SK-MEL-5 (cell line): ENCODE measurements around the gene KLF2. TPM values are rescaled to one million over a fixed set of nuclear protein-coding genes. Genes with fewer than 3 reads are reported as not detected.
"Not testable (repeated sequence)": the region's sequence is repeated elsewhere in the genome, so short reads cannot be mapped to it uniquely, and the experiment has no call there.

ENCODE experiments used
- DNase-seq: peaks from one replicate; pipeline ENCODE4 v3.0.0-alpha.2; 2016; ENCODE audit warnings: low read depth, low spot score
- in situ Hi-C: cut with HindIII; loops from 2 replicates; pipeline ENCODE4 v1.10.0; 2016; ENCODE audit warnings: low sequenced_read_pairs, high pct_unique_total_duplicates, low pct_unique_long_range_greater_than_20kb
- total RNA-seq: library from RNA; depleted of rRNA; stranded (reverse); fragments of >200 nt; shearing (Covaris generic); gene quantifications from 2 replicates; pipeline ENCODE4 v1.2.3, GENCODE V29; 2014

KLF2 gene
- total RNA-seq, 1 experiment from 2014 or later, result 2.5 TPM

DNA sequence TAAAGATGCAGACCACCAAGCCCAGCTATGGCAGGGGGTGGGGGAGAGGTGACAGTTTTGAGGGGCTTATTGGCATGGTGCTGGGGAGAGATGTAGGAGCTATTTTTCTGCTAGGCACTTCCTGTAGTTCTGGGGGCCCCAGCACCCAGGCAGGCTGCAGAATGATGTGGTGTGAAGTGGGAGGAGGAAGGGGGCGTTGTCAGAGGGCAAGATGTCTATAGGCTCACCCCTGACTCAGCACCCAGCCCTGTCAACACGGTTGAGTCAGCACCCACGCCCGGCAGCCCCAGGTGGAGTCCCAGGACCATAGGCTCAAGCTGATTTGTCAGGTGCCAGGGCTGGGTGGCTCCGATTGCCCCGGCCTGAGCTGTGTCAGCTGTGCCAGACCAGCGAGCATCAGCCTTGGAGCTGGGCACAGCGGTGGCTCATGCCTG, 5.8 kb downstream of the KLF2 start:
- in situ Hi-C loops, result no loop called here
- no peak for DNase-seq

DNA sequence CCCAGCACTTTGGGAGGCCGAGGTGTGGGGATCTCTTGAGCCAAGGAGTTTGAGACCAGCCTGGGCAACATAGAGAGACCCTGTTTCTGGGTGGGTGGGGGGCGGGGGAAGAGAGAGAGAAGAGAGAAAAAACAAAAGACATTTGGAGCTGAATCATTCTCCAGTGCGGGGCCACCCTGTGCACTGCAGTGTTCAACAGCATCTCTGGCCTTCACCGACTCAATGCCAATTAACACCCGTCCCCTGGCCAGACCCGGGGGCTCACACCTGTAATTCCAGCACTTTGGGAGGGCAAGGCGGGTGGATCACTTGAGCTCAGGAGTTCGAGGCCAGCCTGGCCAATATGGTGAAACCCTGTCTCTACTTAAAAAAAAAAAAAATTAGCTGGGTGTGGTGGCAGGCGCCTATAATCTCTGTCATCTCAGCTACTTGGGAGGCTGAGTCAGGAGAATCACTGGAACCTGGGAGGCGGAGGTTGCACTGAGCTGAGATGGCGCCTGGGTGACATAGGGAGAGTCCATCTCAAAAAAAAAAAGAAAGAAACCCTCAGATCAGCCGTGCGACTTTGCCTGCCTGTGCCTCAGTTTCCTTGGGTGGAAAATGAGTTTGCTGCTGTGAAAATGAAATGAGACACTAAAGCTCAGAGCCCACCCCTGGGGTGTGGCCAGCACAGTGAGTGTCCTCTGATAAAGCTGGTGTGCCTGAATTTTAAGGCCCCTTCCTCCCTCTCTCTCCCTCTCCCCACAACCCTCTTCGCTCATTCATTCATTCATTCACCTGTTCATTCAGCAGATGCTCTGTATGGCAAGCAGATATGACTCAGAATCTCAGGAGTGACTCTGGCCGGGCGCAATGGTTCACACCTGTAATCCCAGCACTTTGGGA, 6.4 kb downstream of the KLF2 start:
- DNase-seq, result no peak
- in situ Hi-C loops, result no loop called here

DNA sequence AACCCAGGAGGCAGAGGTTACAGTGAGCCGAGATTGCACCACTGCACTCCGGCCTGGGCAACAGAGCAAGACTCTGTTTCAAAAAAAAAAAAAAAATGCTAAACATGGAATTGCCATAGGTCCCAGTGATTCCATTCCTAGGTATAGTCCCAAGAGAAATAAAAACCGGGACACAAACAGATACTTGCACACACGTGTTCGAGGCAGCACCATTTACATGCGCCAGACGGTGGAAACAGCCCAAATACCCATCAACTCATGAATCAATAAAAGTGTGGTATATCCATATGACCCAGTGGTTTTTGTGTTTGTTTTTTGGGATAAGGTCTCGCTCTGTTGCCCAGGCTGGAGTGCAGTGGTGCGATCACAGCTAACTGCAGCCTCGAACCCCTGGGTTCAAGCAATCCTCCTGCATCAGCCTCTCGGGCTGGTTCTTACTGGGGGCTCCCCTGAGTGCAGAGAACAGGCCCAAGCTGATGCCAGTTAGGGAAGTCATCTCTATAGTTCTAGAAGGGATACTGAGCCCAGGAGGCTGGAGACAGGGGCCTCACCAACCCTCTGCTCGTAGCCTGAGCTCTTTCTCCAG, 8.5 kb downstream of the KLF2 start:
- DNase-seq, result no peak
- in situ Hi-C loops, result no loop called here

DNA sequence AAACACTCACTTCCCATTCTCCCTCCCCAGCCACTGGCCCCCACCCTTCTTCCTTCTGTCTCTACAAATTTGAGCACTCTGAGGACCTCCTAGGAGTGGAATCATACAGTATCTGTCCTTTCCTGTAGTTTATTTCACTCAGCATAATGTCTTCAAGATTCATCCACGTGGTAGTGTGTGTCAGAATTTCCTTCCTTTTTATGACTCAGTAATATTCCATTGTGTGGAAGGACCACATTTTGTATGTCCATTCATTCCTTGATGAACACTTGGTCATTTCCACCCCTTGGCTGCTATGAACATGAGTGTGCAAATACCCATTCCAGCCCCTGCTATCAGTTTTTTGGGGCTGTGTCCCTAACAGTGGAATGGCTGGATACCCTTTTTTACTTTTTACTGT, 9.8 kb downstream of the KLF2 start:
- no peak for DNase-seq
- in situ Hi-C loops, result no loop called here

DNA sequence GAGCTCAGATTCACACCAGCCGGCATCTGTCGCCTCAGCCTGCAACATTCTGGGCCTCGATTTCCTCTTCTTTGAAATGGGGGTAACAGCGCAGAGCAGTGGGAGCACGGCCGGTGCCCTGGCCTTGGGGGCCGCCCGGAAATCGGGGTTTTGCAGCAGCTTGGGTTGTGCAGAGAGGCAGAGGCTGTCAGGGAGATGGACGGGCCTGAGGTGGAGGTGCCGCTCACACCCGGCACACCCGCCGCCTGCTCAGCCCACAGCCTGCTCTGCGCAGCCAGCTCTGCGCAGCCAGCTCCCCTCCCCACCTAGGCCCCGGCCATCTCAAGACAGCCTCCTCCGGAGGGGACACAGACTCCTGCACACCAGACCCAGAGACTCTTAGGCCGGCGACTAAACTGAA, 10.6 kb downstream of the KLF2 start:
- in situ Hi-C loops, result no loop called here
- no peak for DNase-seq

DNA sequence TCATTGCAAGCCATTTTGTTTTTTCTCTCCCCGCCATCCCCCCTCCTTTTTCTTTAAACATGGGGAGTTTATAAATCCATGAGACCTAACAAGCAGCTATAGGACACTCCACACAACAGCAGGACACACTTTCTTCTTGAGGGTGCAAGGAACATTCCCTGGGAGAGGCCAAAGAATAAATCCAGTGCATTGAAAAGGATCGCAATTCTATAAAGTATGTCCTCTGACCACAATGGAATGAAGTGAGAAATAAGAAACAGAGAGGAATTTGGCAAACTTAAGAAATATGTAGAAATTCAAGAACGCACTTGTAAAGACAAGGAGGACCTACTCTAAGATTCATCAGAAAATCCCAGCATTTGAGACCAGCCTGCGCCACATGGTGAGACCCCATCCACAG, 11.9 kb downstream of the KLF2 start:
- in situ Hi-C loops, result no loop called here
- DNase-seq, result no peak

DNA sequence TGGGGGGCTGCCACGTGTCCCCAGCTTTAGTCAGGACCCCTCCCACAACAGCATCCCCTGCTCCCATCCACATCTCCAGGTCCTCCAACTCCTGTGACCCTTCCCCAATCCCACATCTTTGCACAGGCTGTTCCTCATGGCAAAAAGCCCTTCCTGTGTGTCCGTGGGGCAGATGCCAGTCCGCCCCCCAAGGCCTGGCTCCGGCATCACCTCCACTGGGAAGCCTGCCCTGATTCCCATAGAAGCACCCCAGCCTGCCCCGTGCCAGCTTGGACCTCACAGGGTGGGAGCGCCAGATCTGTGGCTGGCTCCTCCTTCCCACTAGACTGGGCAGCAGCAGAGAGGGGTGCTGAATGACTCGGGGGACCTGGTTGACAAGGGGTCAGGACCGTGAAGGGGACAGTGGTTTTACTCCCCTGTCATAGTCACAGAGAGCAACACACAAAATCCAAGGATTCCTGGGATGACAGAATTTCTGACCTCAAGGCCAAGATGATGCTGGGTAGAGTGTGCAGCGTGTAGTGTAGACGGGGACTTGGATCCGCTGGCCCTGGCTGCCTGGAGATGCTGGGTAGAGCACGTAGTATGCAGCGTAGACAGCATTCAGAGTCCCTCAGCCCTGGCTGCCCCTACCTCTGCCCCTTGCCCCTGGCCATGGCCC, 13.3 kb downstream of the KLF2 start:
- no peak for DNase-seq
- in situ Hi-C loops, result no loop called here

DNA sequence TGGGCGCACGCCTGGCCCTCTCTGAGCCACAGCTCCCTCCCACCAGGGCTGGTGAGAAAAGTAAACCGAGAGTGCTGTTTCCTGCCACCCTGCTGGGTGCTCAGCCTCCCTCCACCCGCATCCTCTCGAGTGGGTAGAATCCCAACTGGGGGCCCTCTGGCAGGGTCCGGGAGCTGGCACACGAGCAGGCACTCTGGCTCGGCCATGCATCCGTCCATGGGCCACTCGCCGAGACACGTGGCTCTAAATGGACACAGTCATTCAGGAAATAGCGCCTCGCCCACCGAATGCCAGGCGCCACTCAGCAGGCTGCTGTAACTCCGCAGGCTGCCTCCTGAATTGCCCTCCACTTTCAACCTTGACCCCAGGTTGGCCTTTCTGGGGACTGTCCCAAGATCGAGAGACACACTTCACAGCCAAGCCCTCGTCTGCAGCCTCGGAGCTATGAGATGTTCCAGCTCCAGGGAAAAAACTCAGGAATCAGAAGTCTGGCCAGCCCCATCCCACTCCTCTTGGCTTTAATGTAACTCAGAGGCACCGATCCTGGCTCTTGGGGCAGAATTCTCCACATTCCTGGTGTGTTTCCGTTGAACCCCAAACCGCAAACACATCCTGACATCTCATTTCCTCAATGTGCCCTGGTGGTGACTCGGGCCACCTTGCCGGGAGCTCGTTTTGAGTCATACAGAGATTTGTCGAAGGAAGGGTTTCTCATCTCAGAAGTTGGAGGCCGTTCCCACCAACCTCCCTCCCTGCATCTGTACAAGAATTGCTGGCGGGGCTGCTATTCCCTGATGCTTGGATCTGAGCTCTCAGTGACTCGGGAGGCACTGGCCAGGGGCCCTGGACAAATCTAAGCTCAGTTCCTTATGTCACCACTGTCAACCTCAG, 14.1 kb downstream of the KLF2 start:
- DNase-seq, result no peak
- in situ Hi-C loops, result no loop called here

DNA sequence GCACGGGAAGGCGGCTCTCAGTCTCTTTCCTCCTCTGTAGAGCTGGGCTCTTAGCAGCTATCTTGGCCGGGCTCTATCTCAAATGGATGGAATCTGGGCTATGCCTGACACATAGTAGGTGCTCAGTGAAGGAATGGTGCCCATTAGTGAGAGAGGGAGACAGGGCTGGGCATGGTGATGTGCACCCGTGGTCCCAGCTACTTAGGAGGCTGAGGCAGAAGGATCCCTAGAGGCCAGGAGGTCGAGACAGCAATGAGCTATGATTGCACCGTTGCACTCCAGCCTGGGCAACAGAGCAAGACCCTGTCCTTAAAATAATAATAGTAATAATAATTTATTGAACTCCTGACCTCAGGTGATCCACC, 14.7 kb downstream of the KLF2 start:
- in situ Hi-C loops, result no loop called here
- no peak for DNase-seq

DNA sequence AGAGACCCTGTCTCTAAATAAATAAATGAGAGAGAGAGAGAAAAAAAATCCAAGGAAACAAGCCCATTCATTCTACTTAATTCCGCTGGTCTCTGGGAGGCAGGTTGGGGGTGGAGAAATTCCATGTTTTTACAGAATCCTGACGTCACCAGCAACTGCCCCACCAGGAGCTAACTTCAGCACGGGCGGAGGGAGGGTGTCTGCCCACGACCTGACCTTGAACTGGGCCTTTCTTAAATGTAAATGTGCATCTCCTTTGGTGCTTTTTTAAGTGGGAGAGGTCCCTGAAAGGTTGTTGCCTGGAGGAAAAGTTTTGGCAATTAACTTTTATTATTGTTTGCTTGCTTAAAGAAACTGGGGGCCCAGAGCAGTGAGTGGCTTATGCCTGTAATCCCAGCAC, 15.5 kb downstream of the KLF2 start:
- in situ Hi-C loops, result no loop called here
- DNase-seq, result no peak

DNA sequence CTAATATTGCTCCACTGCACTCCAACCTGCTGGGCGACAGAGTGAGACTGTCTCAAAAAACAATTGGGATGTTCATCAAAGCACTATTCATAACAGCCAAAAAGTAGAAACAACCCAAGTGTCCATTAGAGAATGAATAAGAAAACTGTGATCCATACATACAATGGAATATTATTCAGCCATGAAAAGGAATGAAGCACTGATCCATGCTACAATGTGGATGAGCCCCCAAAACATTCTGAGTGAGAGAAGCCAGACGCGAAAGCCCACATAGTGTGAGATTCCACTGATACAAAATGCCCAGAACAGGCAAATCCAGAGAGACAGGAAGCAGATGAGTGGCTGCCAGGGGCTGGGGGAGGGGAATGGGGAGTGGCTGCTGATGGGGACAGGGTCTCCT, 16.0 kb downstream of the KLF2 start:
- in situ Hi-C loops, result no loop called here

DNA sequence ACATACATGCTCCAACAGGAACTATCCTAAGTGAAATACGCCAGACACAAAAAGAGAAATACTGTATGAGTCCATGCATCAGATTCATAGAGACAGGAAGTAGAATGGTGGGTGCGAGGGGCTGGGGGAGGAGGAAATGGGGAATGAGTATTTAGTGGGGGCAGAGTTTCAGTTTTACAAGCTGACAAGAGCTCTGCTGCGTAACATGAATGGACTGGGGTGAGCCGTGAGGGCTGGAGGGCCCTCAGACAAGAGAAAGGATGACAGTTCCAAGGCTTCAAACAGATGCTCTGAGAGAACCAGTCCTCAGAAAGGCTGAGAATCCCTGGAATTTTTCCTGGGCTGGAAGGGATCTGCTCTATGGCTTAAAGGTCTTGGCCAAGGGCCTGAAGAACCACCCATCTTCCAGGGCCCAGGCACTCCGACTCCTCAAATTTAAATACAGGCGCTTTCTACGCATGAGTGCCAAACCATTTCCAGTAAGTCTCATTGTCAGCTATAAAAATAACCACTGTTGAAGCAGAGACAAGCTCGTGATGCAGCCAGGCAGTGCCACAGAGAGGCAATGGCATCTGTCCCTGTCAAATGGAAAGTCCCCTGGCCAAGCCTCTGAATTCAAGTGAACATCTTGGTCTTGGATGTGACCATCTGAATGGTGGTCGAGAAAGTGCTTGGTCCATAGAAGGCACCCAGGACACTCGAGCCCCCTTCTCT, 17.5 kb downstream of the KLF2 start:
- in situ Hi-C loops, result no loop called here
- no peak for DNase-seq

More for the DNA sequence above, 16.0 kb downstream of the KLF2 start:
- DNase-seq, result no peak

DNA sequence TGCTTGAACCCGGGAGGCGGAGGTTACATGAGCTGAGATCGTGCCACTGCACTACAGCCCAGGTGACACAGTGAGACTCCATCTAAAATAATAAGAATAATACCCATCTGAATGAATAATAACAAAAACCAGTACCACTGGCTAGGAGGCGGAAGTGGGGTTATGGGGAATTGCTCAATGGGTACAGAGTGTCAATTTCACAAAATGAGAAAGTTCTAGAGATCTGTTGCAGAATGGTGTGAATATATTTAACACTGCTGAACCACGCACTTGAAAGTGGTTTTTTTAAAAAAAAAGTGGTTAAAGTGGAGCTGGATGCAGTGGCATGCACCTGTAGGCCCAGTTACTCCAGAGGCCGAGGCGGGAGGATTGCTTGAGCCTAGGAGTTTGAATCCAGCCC, 18.5 kb downstream of the KLF2 start:
- DNase-seq, result no peak
- in situ Hi-C loops, result no loop called here

DNA sequence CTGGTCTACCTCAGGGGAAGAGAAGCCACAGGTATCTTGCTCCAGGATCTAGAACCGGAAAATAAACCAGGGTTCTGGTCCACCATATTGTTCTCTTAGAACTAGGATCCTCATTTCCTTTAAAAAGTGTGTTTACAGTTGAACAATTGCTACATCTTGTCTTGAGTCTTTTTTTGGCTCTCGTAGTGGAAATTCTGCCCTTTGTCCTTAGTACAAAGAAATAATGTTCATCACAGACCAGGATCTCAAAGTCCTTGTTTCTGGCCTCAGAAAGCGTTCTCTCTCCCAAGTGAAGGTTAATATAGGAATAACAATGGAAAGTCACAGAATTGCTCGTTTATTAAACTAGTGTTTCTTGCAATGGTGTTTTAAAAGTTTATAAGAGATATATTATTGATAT, 20.8 kb downstream of the KLF2 start:
- in situ Hi-C loops, result no loop called here

DNA sequence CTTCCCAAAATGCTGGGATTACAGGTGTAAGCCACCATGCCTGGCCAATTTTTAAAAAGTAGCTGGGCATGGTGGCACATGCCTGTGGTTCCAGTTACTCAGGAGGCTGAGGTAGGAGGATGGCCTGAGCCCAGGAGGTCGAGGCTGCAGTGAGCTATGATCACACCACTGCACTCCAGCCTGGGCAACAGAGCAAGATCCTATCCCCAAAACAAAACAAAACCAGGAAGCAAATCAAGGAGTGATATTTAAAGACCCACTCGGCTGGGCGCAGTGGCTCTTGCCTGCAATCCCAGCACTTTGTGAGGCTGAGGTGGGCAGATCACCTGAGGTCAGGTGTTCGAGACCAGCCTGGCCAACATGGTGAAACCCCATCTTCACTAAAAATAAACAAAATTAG, 22.5 kb downstream of the KLF2 start:
- in situ Hi-C loops, result not testable (repeated sequence)

More for the DNA sequence above, 20.8 kb downstream of the KLF2 start:
- no peak for DNase-seq

DNA sequence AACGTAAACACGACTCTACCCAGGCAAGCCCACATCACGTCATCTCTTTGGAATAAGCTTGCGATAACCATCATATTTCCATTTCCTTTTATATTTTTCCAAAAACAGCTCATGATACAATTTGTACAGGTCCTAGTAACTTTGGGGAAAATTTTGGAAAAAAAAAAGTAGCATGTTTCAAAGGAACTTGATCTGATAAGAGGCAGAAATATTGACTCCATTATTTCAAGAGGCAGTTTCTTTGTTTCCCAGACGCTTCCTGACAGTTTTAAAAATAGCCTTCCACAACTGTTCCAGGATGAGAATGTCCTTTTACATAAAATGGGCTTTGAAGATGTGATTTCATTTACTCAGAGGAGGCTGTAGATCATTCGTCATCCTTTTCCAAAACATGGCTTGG, 23.1 kb downstream of the KLF2 start:
- no peak for DNase-seq
- in situ Hi-C loops, result no loop called here

More for the DNA sequence above, 22.5 kb downstream of the KLF2 start:
- DNase-seq, result not testable (repeated sequence)

DNA sequence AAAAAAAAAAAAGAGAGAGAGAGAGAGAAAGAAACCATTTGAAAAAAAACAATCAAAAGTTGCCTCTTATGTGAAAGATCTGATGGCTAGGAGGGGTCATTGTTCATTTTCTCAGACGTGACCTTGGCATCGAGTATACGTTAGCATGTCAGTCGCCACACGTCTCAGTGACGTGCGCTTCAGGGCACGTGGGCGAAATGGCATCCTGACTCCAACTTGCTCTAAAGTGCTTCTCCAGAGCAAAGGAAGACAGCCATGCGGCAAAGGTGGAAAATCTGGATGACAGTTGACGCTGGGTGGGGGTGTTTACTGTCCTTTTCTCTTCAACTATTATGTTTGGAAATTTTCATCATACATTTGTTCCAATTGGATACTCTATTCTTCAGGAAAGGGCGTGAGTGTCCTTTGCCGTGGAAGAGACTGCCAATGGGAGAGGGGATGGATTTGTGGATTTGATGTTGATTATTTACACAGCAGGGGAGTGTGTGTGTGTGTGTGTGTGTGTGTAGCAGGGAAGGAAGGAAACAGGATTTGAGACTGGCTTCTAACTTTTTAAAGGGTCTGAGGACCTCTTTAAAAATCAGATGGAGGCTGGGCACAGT, 25.0 kb downstream of the KLF2 start:
- in situ Hi-C loops, result no loop called here
- DNase-seq, result no peak
